ENCODE data around the gene TOMM20. TPM values are rescaled to one million over a fixed set of nuclear protein-coding genes. Genes with fewer than 3 reads are reported as not detected.
"Not testable (repeated sequence)": the region's sequence is repeated elsewhere in the genome, so short reads cannot be mapped to it uniquely, and the experiment has no call there.

The TOMM20 gene
- total and polyA plus RNA-seq, 8 donors, result 71.6 to 197 (median 184) TPM

DNA sequence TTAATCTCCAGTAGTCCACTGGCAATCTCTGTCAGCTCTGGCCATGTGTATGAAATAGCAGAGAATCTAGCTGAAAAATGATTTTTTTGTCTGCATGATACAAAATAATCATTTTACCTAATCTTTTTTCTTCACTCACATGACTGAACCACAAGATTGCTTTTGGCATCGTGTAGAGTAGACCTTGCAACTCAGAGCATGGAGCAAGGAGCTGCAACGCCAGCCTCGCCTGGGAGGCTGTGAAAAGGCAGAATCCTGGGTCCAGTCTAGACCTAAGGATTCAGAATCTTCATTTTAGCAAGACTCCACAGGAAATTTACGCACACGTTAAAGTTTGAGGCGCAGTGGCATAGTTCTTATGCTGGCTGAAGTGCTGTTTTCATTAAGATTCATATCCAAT lies 40.2 kb downstream of the TOMM20 start:
- intact Hi-C loops (cut with DNase I), result loop anchor here in 1 of 2 donors (10.0 kb wide), 1 partner anchor 494 kb away; no protein-coding TSS in a partner anchor
- H3K27me3 ChIP-seq, result no peaks in the 10 kb centered on the region
- H3K4me3 ChIP-seq, result no peak overlapping the region
- H3K27ac ChIP-seq, result no peak overlapping the region
- H3K4me1 ChIP-seq, result peaks cover 6 to 16% of the 10 kb centered on the region in 2 donors
- no peaks in the 10 kb centered on the region for H3K36me3 ChIP-seq
- no peak for DNase-seq
- no peak for ATAC-seq
- no peaks in the 10 kb centered on the region for H3K9me3 ChIP-seq
- TF ChIP-seq, protein P1, sequence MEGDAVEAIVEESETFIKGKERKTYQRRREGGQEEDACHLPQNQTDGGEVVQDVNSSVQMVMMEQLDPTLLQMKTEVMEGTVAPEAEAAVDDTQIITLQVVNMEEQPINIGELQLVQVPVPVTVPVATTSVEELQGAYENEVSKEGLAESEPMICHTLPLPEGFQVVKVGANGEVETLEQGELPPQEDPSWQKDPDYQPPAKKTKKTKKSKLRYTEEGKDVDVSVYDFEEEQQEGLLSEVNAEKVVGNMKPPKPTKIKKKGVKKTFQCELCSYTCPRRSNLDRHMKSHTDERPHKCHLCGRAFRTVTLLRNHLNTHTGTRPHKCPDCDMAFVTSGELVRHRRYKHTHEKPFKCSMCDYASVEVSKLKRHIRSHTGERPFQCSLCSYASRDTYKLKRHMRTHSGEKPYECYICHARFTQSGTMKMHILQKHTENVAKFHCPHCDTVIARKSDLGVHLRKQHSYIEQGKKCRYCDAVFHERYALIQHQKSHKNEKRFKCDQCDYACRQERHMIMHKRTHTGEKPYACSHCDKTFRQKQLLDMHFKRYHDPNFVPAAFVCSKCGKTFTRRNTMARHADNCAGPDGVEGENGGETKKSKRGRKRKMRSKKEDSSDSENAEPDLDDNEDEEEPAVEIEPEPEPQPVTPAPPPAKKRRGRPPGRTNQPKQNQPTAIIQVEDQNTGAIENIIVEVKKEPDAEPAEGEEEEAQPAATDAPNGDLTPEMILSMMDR (IDR thresholded peaks at IDR 0.05), result no peak

DNA sequence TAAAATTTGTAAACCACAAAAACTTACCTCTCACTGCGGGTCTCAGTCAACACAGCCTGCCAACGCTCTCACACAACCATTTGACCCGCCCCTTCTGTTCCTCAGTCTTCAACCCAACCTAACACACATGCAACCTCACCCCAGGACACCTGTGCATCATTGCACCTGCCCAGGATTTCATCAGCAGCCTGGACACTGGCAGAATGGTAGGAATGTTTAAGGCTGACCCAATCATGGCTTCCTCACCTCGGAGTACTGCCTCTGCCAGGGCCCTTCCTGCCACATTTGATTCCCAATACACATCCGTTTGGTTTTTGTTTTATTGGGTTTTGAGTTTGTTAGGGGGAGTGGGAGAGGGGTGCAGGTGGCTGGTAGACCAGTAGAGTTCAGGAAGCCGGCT lies 40.7 kb downstream of the TOMM20 start:
- Histone ChIP-seq H3K27me3 (no peaks in the 10 kb centered on the region), H3K4me3 (no peak overlapping the region), H3K9me3 (no peaks in the 10 kb centered on the region), H3K4me1 (peaks cover 11 to 16% of the 10 kb centered on the region in 2 donors), H3K36me3 (no peaks in the 10 kb centered on the region), H3K27ac (no peak overlapping the region)
- no peak for ATAC-seq
- no peak for DNase-seq
- TF ChIP-seq, protein P1 (IDR thresholded peaks at IDR 0.05), result no peak
- intact Hi-C loops (cut with DNase I), result loop anchor here in 1 of 2 donors (10.0 kb wide), 1 partner anchor 493 kb away; no protein-coding TSS in a partner anchor

DNA sequence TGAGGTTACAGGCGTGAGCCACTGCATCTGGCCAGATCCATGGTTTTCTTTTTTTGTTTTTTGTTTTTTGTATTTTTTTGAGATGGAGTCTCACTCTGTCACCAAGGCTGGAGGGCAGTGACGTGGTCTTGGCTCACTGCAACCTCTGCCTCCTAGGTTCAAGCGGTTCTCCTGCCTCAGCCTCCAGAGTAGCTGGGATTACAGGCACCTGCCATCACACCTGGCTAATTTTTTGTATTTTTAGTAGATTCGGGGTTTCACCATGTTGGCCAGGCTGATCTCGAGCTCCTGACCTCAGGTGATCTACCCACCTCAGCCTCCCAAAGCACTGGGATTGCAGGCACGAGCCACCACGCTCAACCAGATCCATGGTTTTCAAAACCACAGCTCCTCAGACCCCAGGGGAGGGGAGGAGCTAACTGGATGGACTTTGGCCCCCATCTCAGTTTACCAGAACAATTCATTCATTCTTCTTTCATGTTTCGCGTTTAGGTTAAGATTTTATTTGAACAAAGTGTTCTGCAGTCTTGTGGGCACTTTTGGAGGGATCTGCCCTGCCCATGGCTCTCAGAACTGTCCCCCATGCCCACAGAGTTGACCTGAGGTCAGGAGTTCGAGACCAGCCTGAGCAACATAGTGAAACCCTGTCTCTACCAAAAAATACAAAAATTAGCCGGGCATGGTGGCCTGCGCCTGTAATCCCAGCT lies 43.1 kb downstream of the TOMM20 start:
- not testable (repeated sequence) for H3K4me3 ChIP-seq, H3K9me3 ChIP-seq, H3K27ac ChIP-seq, ATAC-seq, DNase-seq, H3K27me3 ChIP-seq, H3K36me3 ChIP-seq
- peaks cover 15 to 37% of the 10 kb centered on the region in 2 donors for H3K4me1 ChIP-seq
- intact Hi-C loops (cut with DNase I), result loop anchor here in 1 of 2 donors (10.0 kb wide), 1 partner anchor 491 kb away; no protein-coding TSS in a partner anchor

DNA sequence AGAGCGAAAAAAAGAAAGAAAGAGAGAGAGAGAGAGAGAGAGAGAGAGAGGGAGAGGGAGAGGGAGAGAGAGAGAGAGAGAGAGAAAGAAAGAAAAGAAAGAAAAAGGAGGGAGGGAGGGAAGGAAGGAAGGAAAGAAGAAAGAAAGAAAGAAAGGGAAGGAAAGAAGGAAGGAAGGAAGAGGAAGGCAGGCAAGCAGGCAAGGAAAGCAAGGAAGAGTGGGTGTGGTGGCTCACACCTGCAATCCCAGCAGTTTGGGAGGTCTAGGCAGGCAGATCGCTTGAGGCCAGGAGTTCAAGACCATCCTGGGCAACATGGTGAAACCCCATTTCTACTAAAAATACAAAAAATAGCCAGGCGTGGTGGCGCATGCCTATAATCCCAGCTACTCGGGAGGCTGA lies 47.8 kb downstream of the TOMM20 start:
- H3K27me3 ChIP-seq, H3K9me3 ChIP-seq, H3K36me3 ChIP-seq, H3K4me3 ChIP-seq, DNase-seq, ATAC-seq: not testable (repeated sequence)
- intact Hi-C loops (cut with DNase I), result loop anchor here (5.0 to 10.0 kb wide), 3 partner anchors 468 to 588 kb away; partner anchors contain the start of gene IRF2BP2 (in 1 of the 2)
- peaks cover 29 to 84% of the 10 kb centered on the region in 2 donors for H3K4me1 ChIP-seq
- H3K27ac ChIP-seq, result peak overlapping the region in 1 of 2 donors; percentile 41

DNA sequence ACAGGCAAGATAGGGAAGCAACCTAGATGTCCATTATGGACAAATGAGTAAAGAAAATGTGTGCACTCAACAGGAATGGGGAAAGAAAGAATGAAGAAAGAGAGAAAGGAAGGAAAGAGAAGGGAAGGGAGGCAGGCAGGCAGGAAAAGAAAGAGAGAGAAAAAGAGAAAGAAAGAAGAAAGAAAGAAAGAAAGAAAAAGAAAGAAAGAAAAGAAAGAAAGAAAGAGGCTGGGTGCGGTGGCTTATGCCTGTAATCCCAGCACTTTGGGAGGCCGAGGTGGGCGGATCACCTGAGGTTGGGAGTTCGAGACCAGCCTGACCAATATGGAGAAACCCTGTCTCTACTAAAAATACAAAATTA lies 48.4 kb downstream of the TOMM20 start:
- intact Hi-C loops (cut with DNase I), result loop anchor here (5.0 to 10.0 kb wide), 3 partner anchors 468 to 588 kb away; partner anchors contain the start of gene IRF2BP2 (in 1 of the 2)
- ATAC-seq, H3K36me3 ChIP-seq, DNase-seq, H3K27me3 ChIP-seq, H3K4me3 ChIP-seq, H3K9me3 ChIP-seq: not testable (repeated sequence)
- peak overlapping the region; percentile 40 to 43 for H3K27ac ChIP-seq
- H3K4me1 ChIP-seq, result peaks cover 33 to 89% of the 10 kb centered on the region in 2 donors

DNA sequence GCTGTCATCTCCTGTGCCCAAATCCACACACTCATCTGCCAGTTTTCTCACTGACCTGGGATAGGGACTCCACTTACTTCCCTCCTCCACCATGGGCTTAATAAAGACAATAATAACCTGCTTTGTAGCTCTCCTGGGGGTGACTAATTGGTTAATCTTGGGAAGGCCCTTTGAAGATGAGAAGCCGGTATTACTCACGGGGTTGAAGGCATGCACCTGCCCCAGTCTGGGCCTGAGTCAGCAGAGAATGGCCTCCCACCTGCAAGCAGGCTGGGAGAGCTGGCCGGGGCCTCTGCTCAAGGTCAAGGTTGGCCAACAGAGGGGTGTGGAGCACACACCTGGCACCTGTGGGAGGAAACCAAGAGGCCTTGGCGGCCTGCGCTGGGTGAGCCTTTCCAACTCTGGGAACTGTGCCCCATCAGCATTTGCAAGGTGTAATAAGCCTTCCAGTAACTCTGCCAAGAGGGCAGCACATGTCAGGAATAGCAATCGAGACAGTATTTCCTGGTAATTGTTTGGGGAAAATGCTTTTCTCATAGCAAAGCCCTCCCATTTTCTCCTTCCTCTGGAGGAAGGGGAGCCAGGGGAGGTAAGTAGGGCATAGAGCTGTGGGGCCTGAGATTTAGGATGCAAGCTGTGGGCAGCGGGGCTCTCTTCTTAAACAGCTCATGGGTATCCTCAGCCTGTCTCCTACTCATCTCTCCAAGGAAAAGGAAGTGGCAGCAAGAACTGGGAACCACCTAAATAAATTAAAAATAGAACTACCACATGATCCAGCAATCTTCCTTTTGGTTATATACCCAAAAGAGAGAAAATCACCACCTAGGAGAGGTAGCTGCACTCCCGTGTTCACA lies 49.0 kb downstream of the TOMM20 start:
- TF ChIP-seq, protein P1 (IDR thresholded peaks at IDR 0.05), result no peak
- ATAC-seq (peak; percentile 62), DNase-seq (peak in 2 of 4 donors; percentile 85 to 91)
- H3K9me3 ChIP-seq, result no peaks in the 10 kb centered on the region
- intact Hi-C loops (cut with DNase I), result loop anchor here (5.0 to 10.0 kb wide), 4 partner anchors 357 to 587 kb away; partner anchors contain the start of gene IRF2BP2 (in 1 of the 2)
- peak overlapping the region; percentile 40 to 43 for H3K27ac ChIP-seq
- no peaks in the 10 kb centered on the region for H3K27me3 ChIP-seq
- peaks cover 39 to 96% of the 10 kb centered on the region in 2 donors for H3K4me1 ChIP-seq
- H3K4me3 ChIP-seq, result no peak overlapping the region
- no peaks in the 10 kb centered on the region for H3K36me3 ChIP-seq

All from left lung (tissue), 10 donors.